ENCODE data around the gene ZNF548. TPM values are rescaled to one million over a fixed set of nuclear protein-coding genes. Genes with fewer than 3 reads are reported as not detected.

Gene ZNF548
- total and polyA plus RNA-seq, 4 donors, result 2.3 to 29.0 (median 15.3) TPM

DNA sequence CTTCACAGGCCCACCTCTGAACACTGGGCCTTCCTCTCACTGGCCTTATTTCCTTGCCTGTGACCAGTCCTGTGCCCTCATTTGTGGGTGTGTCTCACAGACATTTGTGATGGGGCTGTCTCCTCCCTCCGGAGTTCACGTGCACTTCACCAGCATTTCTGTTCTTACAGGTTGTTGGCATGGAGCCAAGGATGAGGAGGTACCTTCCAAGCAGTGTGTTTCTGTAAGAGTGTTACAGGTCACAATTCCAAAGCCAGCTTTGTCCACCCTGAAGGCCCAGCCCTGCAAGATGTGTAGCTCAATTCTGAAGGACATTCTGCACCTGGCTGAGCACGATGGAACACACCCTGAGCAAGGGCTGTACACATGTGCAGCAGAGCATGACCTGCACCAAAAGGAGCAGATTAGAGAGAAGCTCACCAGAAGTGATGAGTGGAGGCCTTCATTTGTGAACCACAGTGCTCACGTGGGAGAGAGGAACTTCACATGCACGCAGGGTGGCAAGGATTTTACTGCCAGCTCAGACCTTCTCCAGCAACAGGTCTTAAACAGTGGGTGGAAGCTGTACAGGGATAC is 53.6 kb downstream of the ZNF548 start:
- WGBS, 2 donors, result 74 to 79% methylated on average over 5 of the region's 5 CpGs
- DNase-seq, result no peak
- peaks cover 26% of the 10 kb centered on the region for H3K9me3 ChIP-seq (ENCODE audit: control insufficient read depth, low read length)

GRCh38 chr19:57452307-57452706 is 62.7 kb downstream of the ZNF548 start:
- Histone ChIP-seq H3K36me3 (ENCODE audit: control insufficient read depth in 1 of 2, insufficient read depth in 2 of 2, low read length in 1 of 2) (peaks cover 3 to 4% of the 10 kb centered on the region in 2 donors), H3K4me1 (ENCODE audit: control insufficient read depth in 1 of 2, insufficient read depth in 2 of 2, low read length in 2 of 2) (no peaks in the 10 kb centered on the region), H3K9me3 (ENCODE audit: control insufficient read depth, low read length) (peaks cover 25% of the 10 kb centered on the region), H3K4me3 (ENCODE audit: low read length in 2 of 2) (no peak overlapping the region), H3K27ac (ENCODE audit: low read depth in 1 of 2, low read length in 2 of 2) (no peak overlapping the region), H3K27me3 (ENCODE audit: control insufficient read depth in 1 of 2, insufficient read depth in 2 of 2, low read length in 1 of 2) (no peaks in the 10 kb centered on the region)
- WGBS, 2 donors, result 92 to 95% methylated on average over 3 of the region's 3 CpGs
- ATAC-seq (ENCODE audit: low FRiP score) (no peak), DNase-seq (no peak)
- intact Hi-C loops (cut with DNase I), result no loop called here

More for the DNA sequence above, 53.6 kb downstream of the ZNF548 start:
- intact Hi-C loops (cut with DNase I), result no loop called here
- H3K27ac ChIP-seq (ENCODE audit: low read depth in 1 of 2, low read length in 2 of 2), result no peak overlapping the region
- no peak for ATAC-seq (ENCODE audit: low FRiP score)
- no peaks in the 10 kb centered on the region for H3K4me1 ChIP-seq (ENCODE audit: control insufficient read depth in 1 of 2, insufficient read depth in 2 of 2, low read length in 2 of 2)
- H3K36me3 ChIP-seq (ENCODE audit: control insufficient read depth in 1 of 2, insufficient read depth in 2 of 2, low read length in 1 of 2), result peaks cover 7 to 13% of the 10 kb centered on the region in 2 donors
- H3K4me3 ChIP-seq (ENCODE audit: low read length in 2 of 2), result no peak overlapping the region
- H3K27me3 ChIP-seq (ENCODE audit: control insufficient read depth in 1 of 2, insufficient read depth in 2 of 2, low read length in 1 of 2), result no peaks in the 10 kb centered on the region

Other genes with a start within 250 kb of the ZNF548 start
- not detected for gene ZIM3, start 244.7 kb upstream of the ZNF548 start, total RNA-seq
- not detected for gene ZIM3, start 244.7 kb upstream of the ZNF548 start, polyA plus RNA-seq
- gene DUXA, start 222.4 kb upstream of the ZNF548 start, total RNA-seq, result under 1 TPM in 1 of 2 donors, not detected in 1; 0.36 TPM
- not detected for gene DUXA, start 222.4 kb upstream of the ZNF548 start, polyA plus RNA-seq
- 10 to 100 TPM; 44.4 to 48.8 TPM for gene ZNF264, start 198.4 kb upstream of the ZNF548 start, total RNA-seq
- gene ZNF264, start 198.4 kb upstream of the ZNF548 start, polyA plus RNA-seq, result 1 to 10 TPM; 1.6 to 6.6 TPM
- 1 to 10 TPM; 1.3 to 3.5 TPM for gene AURKC, start 158.8 kb upstream of the ZNF548 start, total RNA-seq
- 1 to 10 TPM in 1 of 2 donors, under 1 TPM in 1; 0.63 to 2.9 TPM for gene AURKC, start 158.8 kb upstream of the ZNF548 start, polyA plus RNA-seq
- 10 to 100 TPM; 19.0 to 19.8 TPM for gene ZNF805, start 149.2 kb upstream of the ZNF548 start, total RNA-seq
- gene ZNF805, start 149.2 kb upstream of the ZNF548 start, polyA plus RNA-seq, result under 1 TPM; 0.38 to 0.41 TPM
- gene ZNF460, start 109.4 kb upstream of the ZNF548 start, total RNA-seq, result 10 to 100 TPM; 65.8 to 75.3 TPM
- 1 to 10 TPM; 1.4 to 3.9 TPM for gene ZNF460, start 109.4 kb upstream of the ZNF548 start, polyA plus RNA-seq
- 1 to 10 TPM; 8.2 to 8.9 TPM for gene ZNF543, start 69.4 kb upstream of the ZNF548 start, total RNA-seq
- gene ZNF543, start 69.4 kb upstream of the ZNF548 start, polyA plus RNA-seq, result 1 to 10 TPM in 1 of 2 donors, under 1 TPM in 1; 0.38 to 1.7 TPM
- 10 to 100 TPM in 1 of 2 donors, 1 to 10 TPM in 1; 9.7 to 11.0 TPM for gene ZNF304, start 38.6 kb upstream of the ZNF548 start, total RNA-seq
- gene ZNF304, start 38.6 kb upstream of the ZNF548 start, polyA plus RNA-seq, result 1 to 10 TPM; 1.8 to 4.5 TPM
- gene TRAPPC2B, start 26.3 kb upstream of the ZNF548 start, total RNA-seq, result 10 to 100 TPM in 1 of 2 donors, 1 to 10 TPM in 1; 8.3 to 13.4 TPM
- 10 to 100 TPM; 17.9 to 28.2 TPM for gene TRAPPC2B, start 26.3 kb upstream of the ZNF548 start, polyA plus RNA-seq
- 1 to 10 TPM; 2.6 to 2.7 TPM for gene ZNF547, start 26.3 kb upstream of the ZNF548 start, total RNA-seq
- 1 to 10 TPM; 1.8 to 2.6 TPM for gene ZNF547, start 26.3 kb upstream of the ZNF548 start, polyA plus RNA-seq
- gene ZNF17, start 21.3 kb downstream of the ZNF548 start, total RNA-seq, result 10 to 100 TPM; 15.2 to 15.8 TPM
- gene ZNF17, start 21.3 kb downstream of the ZNF548 start, polyA plus RNA-seq, result 1 to 10 TPM; 2.1 to 3.7 TPM
- 1 to 10 TPM; 6.1 to 7.6 TPM for gene ZNF749, start 45.5 kb downstream of the ZNF548 start, total RNA-seq
- 1 to 10 TPM; 2.1 to 4.0 TPM for gene ZNF749, start 45.5 kb downstream of the ZNF548 start, polyA plus RNA-seq
- gene VN1R1, start 67.3 kb downstream of the ZNF548 start, total RNA-seq, result 1 to 10 TPM in 1 of 2 donors, under 1 TPM in 1; 0.62 to 1.1 TPM
- gene VN1R1, start 67.3 kb downstream of the ZNF548 start, polyA plus RNA-seq, result under 1 TPM in 1 of 2 donors, not detected in 1; 0.77 TPM
- gene ZNF772, start 87.7 kb downstream of the ZNF548 start, total RNA-seq, result 1 to 10 TPM; 6.7 to 9.1 TPM
- gene ZNF772, start 87.7 kb downstream of the ZNF548 start, polyA plus RNA-seq, result 1 to 10 TPM in 1 of 2 donors, under 1 TPM in 1; 0.88 to 1.8 TPM
- 10 to 100 TPM in 1 of 2 donors, 1 to 10 TPM in 1; 6.1 to 12.8 TPM for gene ZNF419, start 97.9 kb downstream of the ZNF548 start, total RNA-seq
- gene ZNF419, start 97.9 kb downstream of the ZNF548 start, polyA plus RNA-seq, result 1 to 10 TPM; 5.6 to 7.0 TPM
- 1 to 10 TPM; 6.3 to 9.6 TPM for gene ZNF773, start 110.1 kb downstream of the ZNF548 start, total RNA-seq
- 1 to 10 TPM; 2.1 to 5.4 TPM for gene ZNF773, start 110.1 kb downstream of the ZNF548 start, polyA plus RNA-seq
- 1 to 10 TPM; 6.2 to 7.6 TPM for gene ZNF549, start 137.5 kb downstream of the ZNF548 start, total RNA-seq
- gene ZNF549, start 137.5 kb downstream of the ZNF548 start, polyA plus RNA-seq, result 1 to 10 TPM; 1.1 to 3.8 TPM
- 1 to 10 TPM; 4.9 to 8.9 TPM for gene ZNF550, start 170.0 kb downstream of the ZNF548 start, total RNA-seq
- gene ZNF550, start 170.0 kb downstream of the ZNF548 start, polyA plus RNA-seq, result 1 to 10 TPM; 2.4 to 3.3 TPM
- 1 to 10 TPM; 4.0 to 6.1 TPM for gene ZNF416, start 189.1 kb downstream of the ZNF548 start, total RNA-seq
- gene ZNF416, start 189.1 kb downstream of the ZNF548 start, polyA plus RNA-seq, result 1 to 10 TPM; 1.5 to 2.5 TPM
- gene ZIK1, start 194.3 kb downstream of the ZNF548 start, total RNA-seq, result 1 to 10 TPM; 3.5 to 6.3 TPM
- gene ZIK1, start 194.3 kb downstream of the ZNF548 start, polyA plus RNA-seq, result 1 to 10 TPM in 1 of 2 donors, not detected in 1; 2.4 TPM
- 1 to 10 TPM; 2.3 to 2.5 TPM for gene ZNF530, start 210.0 kb downstream of the ZNF548 start, total RNA-seq
- gene ZNF530, start 210.0 kb downstream of the ZNF548 start, polyA plus RNA-seq, result 1 to 10 TPM in 1 of 2 donors, not detected in 1; 1.6 TPM
- 10 to 100 TPM; 13.1 to 16.6 TPM for gene ZNF134, start 224.4 kb downstream of the ZNF548 start, total RNA-seq
- 1 to 10 TPM; 2.4 to 8.1 TPM for gene ZNF134, start 224.4 kb downstream of the ZNF548 start, polyA plus RNA-seq
- 10 to 100 TPM in 1 of 2 donors, 1 to 10 TPM in 1; 8.9 to 14.8 TPM for gene ZNF211, start 243.3 kb downstream of the ZNF548 start, total RNA-seq
- 10 to 100 TPM in 1 of 2 donors, 1 to 10 TPM in 1; 1.3 to 10.2 TPM for gene ZNF211, start 243.3 kb downstream of the ZNF548 start, polyA plus RNA-seq

Data from aorta (tissue), 5 donors.